NCI-H2227 (cell line): ENCODE data around the gene GIPC1.
"Not testable (repeated sequence)": the region's sequence is repeated elsewhere in the genome, so short reads cannot be mapped to it uniquely, and the experiment has no call there.

Experiments
- DNase-seq: peaks from one replicate; lab custom pipeline; 2025; ENCODE audit not compliant: unreplicated experiment; lab: John Stamatoyannopoulos, UW

The GIPC1 gene

DNA sequence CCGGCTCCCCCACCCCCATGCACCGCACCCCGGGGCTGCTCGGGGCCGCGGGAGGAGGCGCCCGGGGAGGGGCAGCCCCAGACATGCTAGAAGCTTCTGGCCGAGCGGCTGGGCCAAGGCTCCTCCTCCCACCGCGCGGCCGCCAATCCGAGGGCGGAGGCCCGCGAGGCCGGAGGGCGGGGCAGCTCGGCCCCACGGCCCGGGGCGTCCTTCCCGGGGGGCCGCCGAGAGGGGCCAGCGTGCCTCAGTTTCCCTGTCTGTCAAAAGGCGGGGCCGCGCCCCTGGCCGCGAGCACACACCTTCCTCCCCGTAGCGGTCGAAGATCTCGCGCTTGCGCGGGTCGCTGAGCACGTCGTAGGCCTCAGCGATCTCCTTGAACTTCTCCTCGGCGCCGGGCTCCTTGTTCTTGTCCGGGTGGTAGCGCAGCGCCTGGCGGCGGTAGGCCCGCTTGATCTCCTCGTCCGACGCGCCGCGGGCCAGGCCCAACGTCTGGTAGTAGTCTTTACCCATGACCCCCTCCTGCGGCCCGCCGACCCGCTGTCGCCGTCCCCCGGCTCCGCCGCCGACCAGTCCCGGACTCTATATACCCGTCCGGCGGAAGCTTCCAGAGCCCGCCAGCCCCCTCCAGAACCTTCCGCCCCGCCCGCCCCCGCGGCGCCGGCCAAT, 22.0 kb upstream of the GIPC1 start, which contains the start of gene DNAJB1:
Gene DNAJB1, minus strand, starts transcription at position 558 of the 666 bp plus-strand sequence. Its CDS starts 48 bp downstream, at position 510.
- DNase-seq, result peak; percentile 61

DNA sequence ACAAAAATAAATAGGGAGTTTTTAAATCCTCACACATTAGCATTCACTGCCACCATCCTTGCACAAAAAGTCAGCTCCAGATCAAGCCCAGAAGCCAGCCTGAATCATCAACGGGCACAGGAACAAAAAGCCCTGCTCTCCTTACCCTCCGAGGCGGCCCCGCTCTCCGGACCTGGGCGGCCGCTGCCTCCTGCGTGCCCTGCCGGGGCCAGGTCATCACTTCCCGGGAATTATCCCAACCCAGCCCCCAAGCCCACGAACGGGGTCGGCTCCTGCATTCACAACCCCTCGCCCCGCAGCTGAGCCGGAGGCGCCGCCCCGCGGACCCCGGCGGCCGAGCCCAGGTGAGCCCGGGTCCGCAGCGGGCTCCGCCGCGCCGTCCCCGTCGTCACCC, 21.5 kb upstream of the GIPC1 start:
- DNase-seq, result no peak

DNA sequence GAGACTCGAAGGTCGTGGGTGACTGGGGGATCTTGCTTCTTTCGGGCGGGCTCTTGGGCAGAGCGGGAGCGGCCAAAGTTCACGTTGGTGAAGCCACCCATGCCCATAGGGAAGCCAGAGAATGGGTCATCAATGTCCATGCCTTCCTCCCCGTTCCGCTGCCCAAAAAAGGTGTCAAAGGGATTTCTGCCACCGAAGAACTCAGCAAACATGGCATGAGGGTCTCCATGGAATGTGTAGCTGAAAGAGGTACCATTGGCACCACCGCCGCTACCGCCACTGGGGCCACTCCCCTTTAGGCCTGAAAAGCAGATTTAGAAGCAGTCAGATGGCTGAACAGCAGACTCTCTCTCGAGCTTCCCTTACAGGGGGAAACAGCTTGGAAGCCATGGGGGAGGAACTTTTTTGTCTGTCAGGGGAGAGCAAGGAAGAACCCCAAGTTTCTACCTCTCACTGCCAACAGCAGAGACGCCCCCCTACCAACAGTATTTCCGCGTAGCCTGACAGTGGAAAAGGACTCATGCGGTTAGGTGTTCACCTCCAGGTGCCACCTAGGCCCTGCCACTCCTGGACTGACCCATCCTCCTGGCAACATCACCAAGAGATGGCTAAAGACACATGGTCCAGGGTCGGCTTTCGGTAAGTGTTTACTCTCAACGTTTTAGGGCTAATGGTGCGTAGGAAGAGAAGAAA, 21.0 kb upstream of the GIPC1 start:
- no peak for DNase-seq

DNA sequence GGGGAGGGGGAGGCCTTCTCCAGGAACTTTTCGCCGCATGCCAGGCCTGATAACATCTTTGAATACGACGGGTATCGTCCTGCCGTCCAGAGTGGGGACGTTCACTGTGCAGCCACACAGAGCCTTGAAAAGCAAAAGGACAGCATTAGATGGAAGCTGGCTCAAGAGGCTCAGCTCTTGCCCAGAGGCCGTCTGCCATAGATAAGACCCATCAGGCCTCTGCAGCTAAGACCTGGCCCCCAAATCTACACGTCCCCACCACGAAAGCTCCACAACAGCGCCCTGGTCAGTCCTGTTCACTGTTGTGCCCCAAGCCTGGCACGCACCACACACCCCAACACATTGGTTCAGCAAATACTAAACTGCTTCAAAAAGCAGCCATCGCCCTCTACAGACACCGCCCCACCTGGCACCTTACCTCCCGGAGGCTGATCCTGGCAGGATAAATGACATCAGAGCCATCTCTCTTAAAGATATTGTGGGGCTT, 20.2 kb upstream of the GIPC1 start:
- no peak for DNase-seq

DNA sequence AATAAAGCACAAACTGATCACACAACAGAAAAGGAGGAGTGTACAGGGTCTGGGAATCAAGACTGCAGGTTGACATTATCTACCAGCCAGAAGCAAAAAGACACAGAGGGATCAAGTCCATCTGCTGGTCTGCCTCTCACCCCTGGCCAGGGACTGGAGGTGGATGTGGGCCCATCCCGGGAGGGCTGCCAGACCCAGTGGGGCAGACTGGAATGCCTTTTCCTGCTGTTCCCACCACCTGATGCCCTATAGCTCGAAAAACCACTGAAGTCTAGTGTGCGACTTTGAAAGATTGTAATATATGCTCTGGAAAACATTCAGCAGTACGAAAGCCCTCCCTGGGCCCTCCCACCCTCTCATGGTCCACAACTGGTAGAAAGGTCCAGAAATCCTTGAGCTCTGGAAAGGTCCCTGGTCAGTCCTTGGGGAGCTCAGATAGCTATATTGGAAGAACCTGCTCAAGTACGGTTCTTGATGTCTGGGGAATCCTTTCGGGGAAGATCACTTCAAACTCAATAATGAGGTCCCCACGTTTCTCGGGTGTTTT, 19.6 kb upstream of the GIPC1 start:
- no peak for DNase-seq

DNA sequence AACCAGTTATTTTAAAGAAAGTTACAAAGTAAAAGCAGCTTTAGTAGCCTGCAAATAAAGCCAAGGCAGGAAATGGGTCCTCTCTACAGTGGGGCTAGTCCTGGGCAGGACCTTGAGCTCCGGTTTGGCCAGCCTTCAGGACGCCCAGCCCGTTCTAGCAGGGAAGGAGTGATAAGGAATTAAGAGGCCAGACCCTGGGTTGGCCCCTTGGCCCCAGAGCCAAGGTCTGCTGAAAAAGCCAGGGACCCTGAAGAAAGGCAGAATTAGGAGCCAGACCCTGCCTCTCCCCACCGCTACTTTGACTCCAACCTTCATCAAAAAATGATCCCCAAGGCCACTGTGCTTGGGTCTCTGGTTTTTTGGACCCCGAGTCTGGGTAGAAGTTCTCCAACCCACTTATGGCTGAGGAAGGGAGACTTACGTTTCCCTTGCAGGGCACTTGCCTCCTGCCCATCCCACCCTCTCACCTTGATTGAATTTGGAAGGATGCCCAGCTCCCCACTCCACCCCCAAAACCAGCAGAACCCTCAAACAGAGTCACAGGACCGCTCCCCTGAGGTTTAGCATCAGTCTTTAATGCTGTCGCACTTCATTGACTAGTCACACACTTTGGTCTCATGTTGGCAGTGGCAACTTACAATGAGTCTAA, 18.4 kb upstream of the GIPC1 start:
- no peak for DNase-seq

DNA sequence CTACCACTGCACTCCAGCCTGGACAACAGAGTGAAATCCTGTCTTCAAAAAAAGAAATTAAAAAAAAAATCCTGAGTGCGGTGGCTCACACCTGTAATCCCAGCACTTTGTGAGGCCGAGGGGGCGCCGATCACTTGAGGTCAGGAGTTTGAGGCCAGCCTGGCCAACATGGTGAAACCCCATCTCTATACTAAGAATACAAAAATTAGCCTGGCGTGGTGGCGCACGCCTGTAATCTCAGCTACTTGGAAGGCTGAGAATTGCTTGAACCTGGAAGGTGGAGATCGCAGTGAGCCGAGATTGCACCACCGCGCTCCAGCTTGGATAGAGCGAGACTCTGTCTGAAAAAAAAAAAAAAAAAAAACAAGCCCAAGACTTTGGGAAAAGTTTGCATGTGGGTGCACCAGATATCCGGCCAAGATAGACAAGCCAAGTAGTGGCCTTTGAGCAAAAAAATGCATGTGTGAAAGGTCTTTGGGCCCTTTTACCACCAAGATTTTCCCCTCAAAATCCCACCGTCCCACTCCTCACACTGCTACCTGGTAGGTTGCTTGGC, 16.6 kb upstream of the GIPC1 start:
- DNase-seq, result no peak

DNA sequence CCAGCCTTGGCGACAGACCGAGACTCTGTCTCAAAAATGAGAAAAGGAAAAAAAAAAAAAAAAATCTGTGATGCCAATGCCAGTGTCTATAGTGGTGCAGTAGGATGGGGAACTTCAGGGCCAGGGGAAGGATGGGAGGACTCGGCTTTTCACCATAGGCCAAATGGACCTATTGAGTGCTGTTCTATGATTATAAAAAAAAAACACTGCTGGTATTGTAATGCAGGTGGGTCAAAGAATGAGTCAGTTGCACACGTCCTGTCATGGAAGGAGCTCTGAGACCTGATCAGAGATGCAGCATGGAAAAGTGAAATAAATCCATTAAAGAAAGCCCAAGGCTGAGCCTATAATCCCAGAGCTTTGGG, 15.3 kb upstream of the GIPC1 start:
- no peak for DNase-seq

DNA sequence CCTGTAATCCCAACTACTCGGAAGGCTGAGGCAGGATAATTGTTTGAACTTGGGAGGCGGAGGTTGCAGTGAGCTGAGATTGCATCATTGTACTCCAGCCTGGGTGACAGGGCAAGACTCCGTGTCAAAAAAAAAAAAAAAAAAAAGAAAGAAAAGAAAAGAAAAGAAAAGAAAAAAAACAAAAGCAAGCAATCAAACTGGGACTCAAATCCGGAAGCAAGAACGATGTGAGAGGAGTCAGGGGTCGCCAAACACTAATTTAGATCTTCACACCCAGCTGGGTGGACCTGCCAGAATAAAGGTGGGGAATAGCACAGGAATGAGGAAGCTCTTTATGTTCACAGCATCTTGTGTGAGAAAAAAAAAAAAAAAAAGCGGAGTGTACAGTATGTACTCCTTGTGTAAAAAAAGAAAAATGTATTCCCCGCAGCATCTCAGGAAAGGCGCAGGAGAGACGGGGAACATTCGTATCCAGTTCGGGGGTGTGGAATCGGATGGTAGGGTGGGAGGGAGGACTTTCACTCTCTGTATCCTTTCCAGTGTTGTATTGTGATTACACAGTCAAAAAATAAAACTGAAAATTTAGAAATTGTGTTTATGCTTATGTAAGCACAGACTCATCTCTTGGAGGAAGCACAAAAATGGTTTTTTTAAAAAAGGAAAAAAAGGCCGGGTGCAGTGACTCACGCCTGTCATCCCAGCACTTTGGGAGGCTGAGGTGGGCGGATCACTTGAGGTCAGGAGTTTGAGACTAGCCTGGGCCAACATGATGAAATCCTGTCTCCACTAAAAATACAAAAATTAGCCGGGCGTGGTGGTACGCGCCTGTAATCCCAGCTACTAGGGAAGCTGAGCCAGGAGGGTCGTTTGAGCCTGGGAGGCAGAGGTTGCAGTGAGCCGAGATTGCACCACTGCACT, 14.6 kb upstream of the GIPC1 start:
- no peak for DNase-seq

DNA sequence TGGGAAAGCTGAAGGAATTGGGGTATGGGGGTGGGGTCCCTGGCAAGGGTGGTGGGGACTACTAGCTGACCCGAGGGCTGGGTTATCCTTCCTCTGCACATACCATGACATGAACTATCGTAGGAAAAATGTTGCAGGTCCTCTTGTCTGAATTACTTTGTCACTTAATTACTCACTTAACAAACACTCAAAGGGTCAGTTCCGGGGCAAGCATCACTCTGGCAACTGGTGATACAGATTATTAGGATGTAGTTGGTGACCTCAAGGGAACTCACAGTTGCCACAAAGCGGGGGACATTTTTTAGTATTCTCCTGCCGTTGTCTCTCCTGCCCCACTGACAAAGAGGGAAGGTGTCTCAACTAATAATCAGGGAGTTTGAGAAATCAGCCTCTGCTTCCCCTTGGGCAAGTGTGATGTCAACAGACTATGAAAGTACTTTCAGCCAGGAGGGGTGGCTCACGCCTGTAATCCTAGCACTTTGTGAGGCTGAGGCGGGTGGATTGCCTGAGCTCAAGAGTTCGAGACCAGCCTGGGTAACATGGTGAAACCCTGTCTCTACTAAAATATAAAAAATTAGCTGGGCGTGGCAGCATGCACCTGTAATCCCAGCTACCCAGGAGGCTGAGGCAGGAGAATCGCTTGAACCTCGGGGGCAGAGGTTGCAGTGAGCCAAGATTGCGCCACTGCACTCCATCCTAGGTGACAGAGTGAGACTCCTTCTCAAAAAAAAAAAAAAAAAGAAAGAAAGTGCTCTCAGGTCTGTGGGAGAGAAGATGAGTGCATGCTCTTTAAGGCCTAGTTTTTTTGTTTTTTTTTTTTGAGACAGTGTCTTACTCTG, 12.0 kb upstream of the GIPC1 start:
- no peak for DNase-seq

DNA sequence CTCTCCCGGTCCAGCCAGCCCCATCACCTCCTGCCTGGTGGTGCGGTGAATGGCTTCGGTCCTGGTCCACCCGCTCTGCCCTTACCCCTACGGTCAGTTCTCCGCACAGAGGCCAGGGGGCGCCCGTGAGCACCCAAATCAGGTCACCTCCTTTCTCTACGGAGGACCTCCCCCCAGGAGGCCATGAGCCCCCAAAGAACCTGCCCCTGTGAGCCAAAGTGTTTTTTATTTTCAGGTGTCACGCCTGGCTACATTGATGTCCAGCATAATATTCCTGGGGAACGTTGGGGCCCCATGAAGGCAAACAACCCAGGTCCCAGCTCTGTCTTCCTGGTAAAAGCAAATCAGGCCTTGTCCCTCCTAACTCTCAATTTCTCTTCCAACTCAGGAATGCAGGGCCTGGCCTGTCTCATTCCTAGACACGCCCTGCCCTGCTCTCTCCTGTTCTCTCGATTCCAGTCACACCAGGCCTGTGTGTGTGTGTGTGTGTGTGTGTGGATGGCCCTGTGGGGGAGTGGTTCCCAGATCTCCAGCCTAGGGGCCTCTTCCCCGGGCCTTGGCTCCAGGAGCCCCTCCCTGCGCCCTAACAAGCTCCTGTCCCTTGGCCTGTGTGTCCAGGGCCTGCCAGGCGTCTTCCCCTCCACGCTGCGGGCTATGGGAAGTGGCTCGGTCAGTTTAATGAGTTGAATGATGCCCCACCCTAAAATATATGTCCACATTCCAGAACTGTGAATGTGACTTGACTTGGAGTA, 9.7 kb upstream of the GIPC1 start:
- DNase-seq, result peak; percentile 31

DNA sequence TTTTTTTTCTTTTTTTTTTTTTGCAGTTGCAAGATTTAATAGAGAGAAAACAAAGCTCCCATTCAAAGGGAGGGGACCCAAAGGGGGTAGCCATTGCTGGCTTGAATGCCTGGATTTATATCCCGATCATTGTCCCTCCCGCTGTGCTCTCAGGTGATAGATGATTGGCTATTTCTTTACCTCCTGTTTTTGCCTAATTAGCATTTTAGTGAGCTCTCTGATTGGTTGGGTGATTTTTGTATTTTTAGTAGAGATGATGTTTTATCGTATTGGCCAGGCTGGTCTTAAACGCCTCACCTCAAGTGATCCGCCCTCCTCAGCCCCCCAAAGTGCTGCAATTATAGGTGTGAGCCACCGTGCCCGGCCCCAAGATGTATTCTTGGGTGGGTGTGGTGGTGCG, 8.6 kb upstream of the GIPC1 start:
- DNase-seq, result not testable (repeated sequence)

DNA sequence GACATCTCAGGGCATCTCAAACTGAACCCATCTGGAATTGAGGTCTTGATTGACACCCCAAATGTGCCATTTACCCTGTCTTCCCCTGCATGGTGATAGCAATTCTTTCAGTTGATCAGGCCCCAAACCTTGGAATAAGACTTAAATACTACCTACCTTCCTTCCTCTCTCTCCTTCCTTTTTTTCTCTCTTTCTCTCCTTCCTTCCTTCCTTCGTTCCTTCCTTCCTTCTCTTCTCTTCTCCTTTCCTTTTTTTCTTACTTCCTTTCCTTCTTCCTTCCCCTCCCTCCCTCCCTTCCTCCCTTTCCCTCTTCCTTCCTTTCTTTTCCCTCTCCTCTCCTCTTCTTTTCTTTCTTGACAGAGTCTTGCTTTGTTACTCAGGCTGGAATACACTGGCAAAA, 7.4 kb upstream of the GIPC1 start:
- no peak for DNase-seq

DNA sequence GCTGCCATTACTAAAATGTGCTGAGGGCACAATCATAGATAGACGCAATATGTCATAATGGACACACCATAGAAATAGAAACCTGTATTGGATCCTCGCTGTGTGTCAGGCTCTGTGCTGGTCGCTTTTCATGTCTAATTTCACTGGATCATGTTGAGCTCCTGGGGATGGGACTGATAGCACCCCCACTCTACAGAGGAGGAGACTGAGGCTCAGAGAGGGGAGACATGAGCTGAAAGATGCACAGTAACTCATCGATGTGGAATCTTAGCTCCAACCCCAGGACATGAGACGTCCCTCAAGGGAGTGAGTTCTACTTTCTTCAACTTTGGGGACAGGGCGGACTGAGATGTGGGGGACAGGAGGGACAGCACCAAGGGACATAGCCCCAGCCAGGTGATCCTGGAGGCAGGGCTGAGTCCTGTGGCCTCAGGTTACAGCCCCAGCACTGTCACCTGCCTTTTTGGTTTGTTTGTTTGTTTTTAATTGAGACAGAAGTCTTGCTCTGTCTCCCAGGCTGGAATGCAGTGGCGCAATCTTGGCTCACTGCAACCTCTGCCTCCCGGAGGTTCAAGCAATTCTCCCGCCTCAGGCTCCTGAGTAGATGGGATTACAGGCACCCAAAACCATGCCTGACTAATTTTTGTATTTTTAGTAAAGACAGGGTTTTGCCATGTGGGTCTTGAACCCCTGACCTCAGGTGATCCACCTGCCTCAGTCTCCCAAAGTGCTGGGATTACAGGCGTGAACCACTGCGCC, 6.6 kb upstream of the GIPC1 start:
- DNase-seq, result no peak

DNA sequence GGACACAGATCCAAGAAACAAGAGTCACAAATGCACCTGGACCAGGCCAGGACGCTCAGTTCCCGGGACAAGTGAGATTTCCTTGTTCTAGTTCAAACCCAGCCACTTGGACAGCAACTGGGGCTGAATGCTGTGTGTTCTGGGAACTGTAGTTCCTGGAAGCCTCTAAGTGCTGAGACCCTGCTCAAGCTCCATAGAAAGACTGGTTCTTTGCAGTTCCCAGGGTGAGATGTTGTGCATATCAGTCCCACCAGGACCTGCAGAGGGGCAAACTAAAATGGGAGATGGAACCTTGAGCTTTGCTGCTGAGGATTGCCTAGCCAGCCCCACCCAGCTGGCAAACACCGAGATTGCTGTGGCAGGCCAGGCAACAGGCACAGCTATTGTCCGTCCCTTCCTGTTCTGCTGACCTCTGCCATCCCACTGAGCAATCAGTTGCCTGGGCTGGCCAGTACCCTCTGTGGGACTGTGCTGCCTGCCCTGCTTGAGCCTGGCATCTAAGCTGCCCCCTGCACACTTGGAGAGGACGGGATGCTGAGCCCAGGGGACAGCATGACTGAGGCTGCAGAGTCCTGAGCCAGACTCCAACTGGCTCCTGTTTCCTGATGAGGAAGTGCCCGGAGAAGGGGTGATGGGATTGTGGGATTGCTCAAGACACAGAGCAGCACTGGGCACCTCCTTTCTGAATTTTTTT, 1.4 kb upstream of the GIPC1 start:
- DNase-seq, result no peak

DNA sequence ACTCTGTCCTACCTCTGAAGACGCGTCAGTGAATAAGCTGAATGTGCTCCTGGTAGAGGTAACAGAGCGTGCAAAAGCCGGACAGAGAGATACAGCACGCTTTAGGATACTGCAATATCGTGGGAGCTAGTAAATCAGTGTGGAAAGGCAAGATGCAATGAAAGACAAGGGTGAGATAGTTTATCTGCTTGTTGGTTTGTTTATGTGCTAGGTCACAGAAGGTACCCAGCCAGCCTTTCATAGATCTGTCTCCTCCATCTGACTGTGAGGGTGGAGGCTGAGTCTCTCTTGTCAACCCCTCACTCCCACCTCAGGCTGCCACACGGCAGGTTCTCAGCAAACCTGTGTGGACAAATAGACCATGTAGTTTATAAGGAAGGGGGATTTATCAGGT, 904 bp upstream of the GIPC1 start:
- no peak for DNase-seq

DNA sequence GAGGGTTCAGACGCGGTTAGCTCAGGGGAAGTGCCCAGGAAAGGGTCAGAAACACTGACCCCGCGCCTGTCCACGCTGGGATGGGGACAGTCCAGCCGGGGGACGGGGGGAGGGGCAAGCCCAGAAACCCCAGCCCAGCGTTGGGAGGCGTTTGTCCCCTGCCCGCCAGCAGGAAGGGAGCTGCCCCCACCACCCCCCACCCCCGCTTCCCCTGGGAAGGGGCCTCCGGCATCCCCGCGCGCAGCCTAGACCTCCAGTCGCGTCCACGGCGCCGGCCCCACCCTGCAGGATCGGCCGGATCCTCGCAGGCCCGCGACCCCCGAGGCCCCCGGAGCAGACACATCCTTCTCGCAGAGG, 277 bp downstream of the GIPC1 start:
- DNase-seq, result no peak
